GM18511 (cell line): ENCODE measurements around the gene HNRNPA1.

Experiments used
- ATAC-seq: cut with Tn5 transposase; IDR thresholded peaks from one replicate; pipeline ENCODE4 v1.9.1; 2021; ENCODE audit warnings: mild to moderate bottlenecking, moderate library complexity; ENCODE audit not compliant: unreplicated experiment

Gene HNRNPA1

GRCh38 chr12:54331461-54331860, 50.9 kb downstream of the HNRNPA1 start:
- no peak for ATAC-seq

- ATAC-seq: no peak
These were observed 53.0 kb downstream of the HNRNPA1 start for GRCh38 chr12:54333420-54334034.
